Measurements from ENCODE around the gene AOPEP.

AOPEP gene

GRCh38 chr9:94853887-94854286, 127.4 kb downstream of the AOPEP start:
- DNase-seq (ENCODE audit: insufficient read length, low spot score) (no peak), FAIRE-seq (no peak)
- TF ChIP-seq POLR2AphosphoS5 (IDR thresholded peaks at IDR 0.05; ENCODE audit: low read depth, low read length) (no peak), POLR2A (IDR thresholded peaks at IDR 0.05; ENCODE audit: low read depth, low read length) (no peak), POU2F2 (IDR thresholded peaks at IDR 0.05; ENCODE audit: low read depth, low read length) (no peak), PAX5 (IDR thresholded peaks at IDR 0.05; ENCODE audit: insufficient read depth, low read length, severe bottlenecking) (no peak), TAF1 (IDR thresholded peaks at IDR 0.05; ENCODE audit: low read depth, low read length) (no peak), SPI1 (IDR thresholded peaks at IDR 0.05; ENCODE audit: low read depth, low read length) (no peak)

GRCh38 chr9:94855903-94856302, 129.4 kb downstream of the AOPEP start:
- DNase-seq (ENCODE audit: insufficient read length, low spot score) (no peak), FAIRE-seq (no peak)
- no peak for TF ChIP-seq POLR2AphosphoS5 (IDR thresholded peaks at IDR 0.05; ENCODE audit: low read depth, low read length)
- TF ChIP-seq PAX5 (IDR thresholded peaks at IDR 0.05; ENCODE audit: insufficient read depth, low read length, severe bottlenecking), result no peak
- TF ChIP-seq POLR2A (IDR thresholded peaks at IDR 0.05; ENCODE audit: low read depth, low read length), result no peak
- TF ChIP-seq POU2F2 (IDR thresholded peaks at IDR 0.05; ENCODE audit: low read depth, low read length), result no peak
- no peak for TF ChIP-seq TAF1 (IDR thresholded peaks at IDR 0.05; ENCODE audit: low read depth, low read length)
- no peak for TF ChIP-seq SPI1 (IDR thresholded peaks at IDR 0.05; ENCODE audit: low read depth, low read length)

GRCh38 chr9:94857791-94858190, 131.3 kb downstream of the AOPEP start:
- DNase-seq (ENCODE audit: insufficient read length, low spot score), result no peak
- no peak for FAIRE-seq
- TF ChIP-seq TAF1 (IDR thresholded peaks at IDR 0.05; ENCODE audit: low read depth, low read length) (no peak), POLR2A (IDR thresholded peaks at IDR 0.05; ENCODE audit: low read depth, low read length) (no peak), PAX5 (IDR thresholded peaks at IDR 0.05; ENCODE audit: insufficient read depth, low read length, severe bottlenecking) (no peak), SPI1 (IDR thresholded peaks at IDR 0.05; ENCODE audit: low read depth, low read length) (no peak), POLR2AphosphoS5 (IDR thresholded peaks at IDR 0.05; ENCODE audit: low read depth, low read length) (no peak), POU2F2 (IDR thresholded peaks at IDR 0.05; ENCODE audit: low read depth, low read length) (no peak)

GRCh38 chr9:94859226-94859625, 132.7 kb downstream of the AOPEP start:
- no peak for DNase-seq (ENCODE audit: insufficient read length, low spot score)
- FAIRE-seq, result no peak
- no peak for TF ChIP-seq POU2F2 (IDR thresholded peaks at IDR 0.05; ENCODE audit: low read depth, low read length)
- no peak for TF ChIP-seq POLR2A (IDR thresholded peaks at IDR 0.05; ENCODE audit: low read depth, low read length)
- TF ChIP-seq PAX5 (IDR thresholded peaks at IDR 0.05; ENCODE audit: insufficient read depth, low read length, severe bottlenecking), result no peak
- no peak for TF ChIP-seq POLR2AphosphoS5 (IDR thresholded peaks at IDR 0.05; ENCODE audit: low read depth, low read length)
- TF ChIP-seq SPI1 (IDR thresholded peaks at IDR 0.05; ENCODE audit: low read depth, low read length), result no peak
- no peak for TF ChIP-seq TAF1 (IDR thresholded peaks at IDR 0.05; ENCODE audit: low read depth, low read length)

GRCh38 chr9:94859891-94860290, 133.4 kb downstream of the AOPEP start:
- no peak for FAIRE-seq
- TF ChIP-seq PAX5 (IDR thresholded peaks at IDR 0.05; ENCODE audit: insufficient read depth, low read length, severe bottlenecking) (no peak), TAF1 (IDR thresholded peaks at IDR 0.05; ENCODE audit: low read depth, low read length) (no peak), SPI1 (IDR thresholded peaks at IDR 0.05; ENCODE audit: low read depth, low read length) (no peak), POLR2A (IDR thresholded peaks at IDR 0.05; ENCODE audit: low read depth, low read length) (no peak), POLR2AphosphoS5 (IDR thresholded peaks at IDR 0.05; ENCODE audit: low read depth, low read length) (no peak), POU2F2 (IDR thresholded peaks at IDR 0.05; ENCODE audit: low read depth, low read length) (no peak)
- no peak for DNase-seq (ENCODE audit: insufficient read length, low spot score)

- DNase-seq (ENCODE audit: insufficient read length, low spot score) (peak; percentile 55), FAIRE-seq (peak; percentile 94)
- TF ChIP-seq POLR2A (IDR thresholded peaks at IDR 0.05; ENCODE audit: low read depth, low read length) (no peak; the same call in 1 of the 2 replicates), POU2F2 (IDR thresholded peaks at IDR 0.05; ENCODE audit: low read depth, low read length) (peak; percentile 96), PAX5 (IDR thresholded peaks at IDR 0.05; ENCODE audit: insufficient read depth, low read length, severe bottlenecking) (peak; percentile 72), POLR2AphosphoS5 (IDR thresholded peaks at IDR 0.05; ENCODE audit: low read depth, low read length) (peak; percentile 65; the same call in 1 of the 2 replicates), SPI1 (IDR thresholded peaks at IDR 0.05; ENCODE audit: low read depth, low read length) (peak; percentile 17; the same call in 1 of the 2 replicates), TAF1 (IDR thresholded peaks at IDR 0.05; ENCODE audit: low read depth, low read length) (no peak)
These were observed 134.4 kb downstream of the AOPEP start for GRCh38 chr9:94860678-94861588.

GRCh38 chr9:94861589-94862272, 135.2 kb downstream of the AOPEP start:
- DNase-seq (ENCODE audit: insufficient read length, low spot score), result no peak
- TF ChIP-seq POLR2AphosphoS5 (IDR thresholded peaks at IDR 0.05; ENCODE audit: low read depth, low read length) (no peak), POU2F2 (IDR thresholded peaks at IDR 0.05; ENCODE audit: low read depth, low read length) (no peak), TAF1 (IDR thresholded peaks at IDR 0.05; ENCODE audit: low read depth, low read length) (no peak), PAX5 (IDR thresholded peaks at IDR 0.05; ENCODE audit: insufficient read depth, low read length, severe bottlenecking) (no peak), SPI1 (IDR thresholded peaks at IDR 0.05; ENCODE audit: low read depth, low read length) (no peak), POLR2A (IDR thresholded peaks at IDR 0.05; ENCODE audit: low read depth, low read length) (no peak)
- FAIRE-seq, result peak; percentile 65

- TF ChIP-seq POU2F2 (IDR thresholded peaks at IDR 0.05; ENCODE audit: low read depth, low read length) (no peak), PAX5 (IDR thresholded peaks at IDR 0.05; ENCODE audit: insufficient read depth, low read length, severe bottlenecking) (no peak), TAF1 (IDR thresholded peaks at IDR 0.05; ENCODE audit: low read depth, low read length) (no peak), SPI1 (IDR thresholded peaks at IDR 0.05; ENCODE audit: low read depth, low read length) (no peak), POLR2AphosphoS5 (IDR thresholded peaks at IDR 0.05; ENCODE audit: low read depth, low read length) (no peak), POLR2A (IDR thresholded peaks at IDR 0.05; ENCODE audit: low read depth, low read length) (no peak)
- DNase-seq (ENCODE audit: insufficient read length, low spot score), result no peak
- FAIRE-seq, result no peak
These were observed 137.7 kb downstream of the AOPEP start for GRCh38 chr9:94864196-94864595.

All from GM12891 (cell line).